Nephron progenitor cell (in vitro differentiated cells): ENCODE data around the gene F13A1.

Experiments
- DNase-seq: peaks from one replicate; pipeline ENCODE4 v3.0.0; 2021
- H3K27ac Mint-ChIP-seq: 2 replicates; pipeline ENCODE4 v1.8.0; 2021; ENCODE audit warnings: mild to moderate bottlenecking, moderate library complexity, mixed read lengths
- H3K27me3 Mint-ChIP-seq: 2 replicates; pipeline ENCODE4 v1.8.0; 2021; ENCODE audit warnings: mild to moderate bottlenecking, low read depth, mixed read lengths; ENCODE audit not compliant: poor library complexity
- H3K36me3 Mint-ChIP-seq: 2 replicates; pipeline ENCODE4 v1.8.0; 2021; ENCODE audit warnings: low read depth, mixed read lengths
- H3K4me1 Mint-ChIP-seq: 2 replicates; pipeline ENCODE4 v1.8.0; 2021; ENCODE audit warnings: mixed read lengths
- H3K4me3 Mint-ChIP-seq: 2 replicates; pipeline ENCODE4 v1.8.0; 2021; ENCODE audit warnings: mild to moderate bottlenecking, moderate library complexity, mixed read lengths
- H3K9me3 Mint-ChIP-seq: 2 replicates; pipeline ENCODE4 v1.8.0; 2021; ENCODE audit warnings: mild to moderate bottlenecking, moderate library complexity, mixed read lengths
- CTCF ChIP-seq: fragments of 200-600 bp; sonication (generic); IDR thresholded peaks from 2 replicates; pipeline ENCODE4 v1.5.0; 2021; ENCODE audit warnings: antibody characterized with exemption

Gene F13A1

GRCh38 chr6:6217855-6218758, 102.4 kb downstream of the F13A1 start:
- Mint-ChIP-seq H3K36me3 (no peaks in the 10 kb centered on the region), H3K4me1 (peaks cover 16% of the 10 kb centered on the region), H3K9me3 (peaks cover 7% of the 10 kb centered on the region), H3K27ac (peak overlapping the region; percentile 81), H3K27me3 (peaks cover 5% of the 10 kb centered on the region), H3K4me3 (peak overlapping the region; percentile 16)
- TF ChIP-seq CTCF, result no peak
- peak; percentile 16 for DNase-seq

GRCh38 chr6:6210994-6211393, 109.5 kb downstream of the F13A1 start:
- Mint-ChIP-seq H3K27ac (no peak overlapping the region), H3K9me3 (peaks cover 48% of the 10 kb centered on the region), H3K4me1 (no peaks in the 10 kb centered on the region), H3K4me3 (no peak overlapping the region), H3K27me3 (no peaks in the 10 kb centered on the region), H3K36me3 (no peaks in the 10 kb centered on the region)
- DNase-seq, result no peak
- TF ChIP-seq CTCF, result no peak

GRCh38 chr6:6202886-6203285, 117.6 kb downstream of the F13A1 start:
- Mint-ChIP-seq H3K36me3 (no peaks in the 10 kb centered on the region), H3K27ac (no peak overlapping the region), H3K27me3 (peaks cover 5% of the 10 kb centered on the region), H3K4me1 (peaks cover 25% of the 10 kb centered on the region), H3K9me3 (peaks cover 7% of the 10 kb centered on the region), H3K4me3 (no peak overlapping the region)
- DNase-seq, result no peak
- no peak for TF ChIP-seq CTCF

- no peaks in the 10 kb centered on the region for H3K36me3 Mint-ChIP-seq
- H3K9me3 Mint-ChIP-seq, result no peaks in the 10 kb centered on the region
- peaks cover 25% of the 10 kb centered on the region for H3K4me1 Mint-ChIP-seq
- no peak overlapping the region for H3K27ac Mint-ChIP-seq
- H3K4me3 Mint-ChIP-seq, result no peak overlapping the region
- DNase-seq, result no peak
- no peak for TF ChIP-seq CTCF
- peaks cover 9% of the 10 kb centered on the region for H3K27me3 Mint-ChIP-seq
These were observed 119.3 kb downstream of the F13A1 start for GRCh38 chr6:6201200-6201599.

GRCh38 chr6:6199678-6200077, 120.8 kb downstream of the F13A1 start:
- Mint-ChIP-seq H3K27me3 (peaks cover 9% of the 10 kb centered on the region), H3K4me3 (no peak overlapping the region), H3K36me3 (no peaks in the 10 kb centered on the region), H3K9me3 (no peaks in the 10 kb centered on the region), H3K27ac (no peak overlapping the region), H3K4me1 (peaks cover 25% of the 10 kb centered on the region)
- TF ChIP-seq CTCF, result no peak
- no peak for DNase-seq

GRCh38 chr6:6196762-6197161, 123.7 kb downstream of the F13A1 start:
- Mint-ChIP-seq H3K4me1 (peaks cover 21% of the 10 kb centered on the region), H3K27me3 (peaks cover 9% of the 10 kb centered on the region), H3K9me3 (no peaks in the 10 kb centered on the region), H3K4me3 (no peak overlapping the region), H3K36me3 (no peaks in the 10 kb centered on the region), H3K27ac (no peak overlapping the region)
- no peak for TF ChIP-seq CTCF
- no peak for DNase-seq
